GM21423 (cell line): ENCODE measurements around the gene POLE.
"Not testable (repeated sequence)": the region's sequence is repeated elsewhere in the genome, so short reads cannot be mapped to it uniquely, and the experiment has no call there.

Source experiments
- ATAC-seq: cut with Tn5 transposase; IDR thresholded peaks from one replicate; pipeline ENCODE4 v1.9.1; 2021; ENCODE audit warnings: mild to moderate bottlenecking, moderate library complexity; ENCODE audit not compliant: unreplicated experiment

Gene POLE

GRCh38 chr12:132717531-132718387 is 30.6 kb upstream of the POLE start:
- no peak for ATAC-seq

DNA sequence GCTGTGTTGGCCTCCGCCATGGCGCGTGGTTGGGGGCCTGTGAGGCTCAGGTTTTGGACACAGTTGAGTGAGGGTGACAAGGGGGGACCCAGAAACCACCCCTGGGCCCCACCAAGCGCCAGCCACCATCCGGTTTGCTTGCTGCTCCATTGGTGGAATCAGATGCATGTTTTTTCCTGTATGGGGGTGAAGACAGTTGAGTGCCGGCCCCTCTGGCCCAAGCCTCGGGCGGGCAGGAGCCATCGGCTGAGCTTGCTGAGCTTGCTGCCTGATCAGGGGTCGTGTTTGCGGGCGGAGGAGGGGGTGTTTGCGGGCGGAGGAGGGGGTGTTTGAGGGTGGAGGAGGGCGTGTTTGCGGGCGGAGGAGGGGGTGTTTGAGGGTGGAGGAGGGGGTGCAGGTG is 29.9 kb upstream of the POLE start:
- ATAC-seq: no peak

DNA sequence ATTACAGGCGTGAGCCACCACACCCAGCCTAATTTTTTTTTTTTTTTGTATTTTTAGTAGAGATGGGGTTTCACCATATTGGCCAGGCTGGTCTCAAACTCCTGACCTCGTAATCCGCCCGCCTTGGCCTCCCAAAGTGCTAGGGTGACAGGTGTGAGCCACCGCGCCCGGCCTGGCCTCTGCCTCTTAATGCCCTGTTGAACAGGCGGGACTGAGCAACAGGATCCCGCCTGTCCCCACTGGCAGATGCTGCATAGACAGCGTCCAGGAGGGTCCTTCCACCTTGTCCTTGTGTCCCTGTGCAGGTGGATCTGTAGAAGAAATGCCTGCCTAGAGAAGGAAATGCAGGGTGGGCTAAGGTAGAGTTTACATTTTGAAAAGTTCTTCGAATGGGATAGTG is 29.2 kb upstream of the POLE start:
- no peak for ATAC-seq

- ATAC-seq: no peak
Observed at GRCh38 chr12:132715874-132716273, 28.7 kb upstream of the POLE start.

- ATAC-seq: no peak
Observed at GRCh38 chr12:132713123-132713522, 26.0 kb upstream of the POLE start.

DNA sequence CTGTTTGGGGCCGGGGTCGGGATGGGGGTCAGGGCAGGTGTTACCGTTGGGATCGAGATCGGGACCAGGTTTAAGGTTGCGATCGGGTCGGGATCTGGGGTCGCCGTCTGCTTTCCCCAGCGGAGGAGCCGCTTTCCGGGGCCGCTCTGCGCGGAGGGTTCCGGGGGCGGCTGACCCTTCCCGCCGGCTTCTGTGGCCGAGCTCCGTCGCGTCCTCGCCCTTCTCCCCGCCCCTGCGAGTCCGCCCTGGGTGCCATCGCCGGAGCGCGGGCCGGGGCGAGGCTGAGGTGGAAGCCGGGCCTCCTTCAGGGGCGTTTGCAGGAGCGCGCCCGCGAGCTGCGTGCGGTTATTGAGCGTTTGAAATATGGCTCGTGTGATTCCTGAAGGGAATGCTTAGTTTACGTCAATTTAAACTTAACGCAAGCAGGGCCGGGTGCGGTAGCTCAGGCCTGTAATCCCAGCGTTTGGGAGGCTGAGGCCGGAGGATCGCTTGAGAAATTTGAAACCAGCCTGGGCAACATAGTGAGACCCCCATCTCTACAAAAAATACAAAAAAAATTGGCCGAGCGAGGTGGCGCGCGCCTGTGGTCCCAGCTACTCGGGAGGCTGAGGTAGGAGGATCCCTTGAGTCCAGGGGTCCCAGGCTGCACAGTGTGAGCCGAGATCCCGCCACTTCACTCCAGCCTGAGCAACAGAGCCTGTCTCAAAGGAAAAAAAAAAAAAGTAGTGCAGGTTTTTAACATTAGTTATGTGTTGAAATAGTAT is 24.1 kb upstream of the POLE start:
- ATAC-seq: peak; percentile 12

DNA sequence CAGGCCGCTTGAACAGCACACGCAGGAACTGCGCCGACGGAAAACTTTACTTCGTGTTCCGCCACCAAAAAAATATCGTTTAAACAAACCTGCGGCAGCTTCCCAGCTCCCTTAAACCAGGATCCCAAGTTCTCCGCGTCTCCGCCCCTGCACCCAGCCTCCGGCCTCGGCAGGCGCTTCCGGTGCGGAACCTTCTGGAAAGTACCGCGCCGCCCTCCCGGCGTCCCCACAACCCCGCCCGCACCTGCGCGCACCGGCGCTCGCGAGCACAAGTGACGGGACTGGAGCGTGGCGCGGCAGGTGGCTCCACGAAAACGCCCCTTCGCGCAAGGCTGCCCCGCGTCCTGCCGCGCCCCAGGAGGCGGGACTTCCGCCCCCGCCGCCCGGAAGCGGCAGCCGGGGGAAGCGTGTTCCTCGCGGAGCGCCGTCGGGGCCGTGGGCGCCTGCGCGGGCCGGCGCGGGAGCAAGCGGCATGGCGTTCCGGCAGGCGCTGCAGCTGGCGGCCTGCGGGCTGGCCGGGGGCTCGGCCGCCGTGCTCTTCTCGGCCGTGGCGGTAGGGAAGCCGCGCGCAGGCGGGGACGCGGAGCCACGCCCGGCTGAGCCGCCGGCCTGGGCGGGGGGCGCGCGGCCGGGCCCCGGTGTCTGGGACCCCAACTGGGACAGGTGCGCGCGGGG is 23.4 kb upstream of the POLE start, which contains the start of gene PGAM5:
PGAM5 (plus strand) TSS at position 438 of the 675 bp plus-strand sequence; CDS start at position 473, 35 bp downstream.
- ATAC-seq: peak; percentile 84

- ATAC-seq: peak; percentile 20
Observed at GRCh38 chr12:132710043-132710404, 22.9 kb upstream of the POLE start.

DNA sequence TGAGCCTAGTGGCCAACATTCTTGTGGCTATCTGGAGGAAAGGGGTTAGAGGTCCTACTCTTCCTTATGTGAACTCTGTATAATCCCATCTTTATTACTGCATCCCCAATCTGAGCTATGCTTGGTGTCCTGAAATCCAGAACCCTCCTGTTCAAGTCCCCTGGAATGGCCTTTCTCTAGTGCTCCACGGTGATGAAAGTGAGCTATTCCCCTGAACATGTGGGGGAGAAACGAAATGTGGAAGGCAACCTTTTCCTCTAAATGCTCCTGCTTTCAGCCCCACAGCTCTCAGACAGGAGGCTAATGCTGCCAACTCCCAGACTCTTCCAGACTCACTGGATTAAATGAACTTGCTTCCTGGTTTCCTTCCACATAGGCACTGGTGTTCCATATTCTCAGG is 21.0 kb upstream of the POLE start:
- ATAC-seq: no peak

GRCh38 chr12:132707241-132707640 is 20.1 kb upstream of the POLE start:
- no peak for ATAC-seq

- ATAC-seq: no peak
Observed at GRCh38 chr12:132703641-132704040, 16.5 kb upstream of the POLE start.

DNA sequence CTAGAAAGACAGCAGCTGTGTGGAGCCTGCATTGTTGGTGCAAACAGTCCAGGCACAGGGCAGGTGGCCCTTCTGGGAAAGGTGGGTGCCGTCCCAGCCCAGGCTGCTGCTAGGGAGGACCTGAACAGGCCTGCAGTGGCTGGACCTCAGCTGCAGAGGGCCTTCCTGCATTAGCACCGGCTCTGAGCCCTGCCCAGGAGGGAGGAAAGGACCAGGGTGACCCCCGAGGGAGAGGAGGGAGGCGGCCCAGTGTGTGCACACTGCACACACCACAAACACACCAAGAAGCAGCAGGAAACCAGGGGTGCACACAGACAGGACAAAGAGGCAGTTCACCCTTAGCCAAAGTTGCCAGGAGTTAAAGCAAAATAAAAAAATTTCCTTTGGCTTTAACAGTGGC is 15.5 kb upstream of the POLE start:
- ATAC-seq: no peak

GRCh38 chr12:132700212-132700822 is 13.2 kb upstream of the POLE start:
- ATAC-seq: peak; percentile 51

DNA sequence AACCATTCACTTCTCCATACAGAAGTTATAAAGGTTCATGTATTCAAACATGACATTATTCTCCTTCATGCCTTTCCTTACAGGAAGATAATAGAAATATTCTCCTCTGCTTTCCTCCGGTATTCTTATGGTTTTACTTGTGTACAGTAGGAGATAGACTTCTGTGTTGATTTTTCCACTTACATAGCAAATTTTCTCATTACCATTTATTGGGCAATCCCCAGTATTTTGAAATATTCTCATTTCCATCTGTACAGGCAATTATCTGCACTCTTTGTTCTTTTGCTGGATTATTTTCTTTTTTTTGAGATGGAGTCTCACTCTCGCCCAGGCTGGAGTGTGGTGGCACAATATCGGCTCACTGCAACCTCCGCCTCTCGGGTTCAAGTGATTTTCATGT is 11.2 kb upstream of the POLE start:
- ATAC-seq: no peak

DNA sequence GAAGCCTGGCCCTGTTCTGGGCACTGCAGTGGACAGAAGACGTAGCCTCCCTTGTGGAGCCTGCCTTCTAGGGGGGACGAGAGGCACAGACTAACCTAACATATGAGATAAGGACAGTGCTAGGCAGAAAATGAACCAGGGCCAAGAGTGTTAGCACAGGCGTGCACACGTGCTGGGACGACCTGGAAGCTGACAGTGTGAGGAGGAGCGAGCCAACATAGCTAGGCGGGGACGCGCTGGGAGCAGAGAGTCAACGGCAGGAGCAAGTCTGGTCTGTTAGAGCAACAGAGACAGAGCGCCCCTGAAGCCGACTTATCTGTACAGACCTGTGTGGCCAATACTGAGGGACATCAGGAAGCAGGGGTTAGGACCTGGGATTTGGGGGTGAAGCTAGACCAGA is 8.3 kb upstream of the POLE start:
- ATAC-seq: no peak

DNA sequence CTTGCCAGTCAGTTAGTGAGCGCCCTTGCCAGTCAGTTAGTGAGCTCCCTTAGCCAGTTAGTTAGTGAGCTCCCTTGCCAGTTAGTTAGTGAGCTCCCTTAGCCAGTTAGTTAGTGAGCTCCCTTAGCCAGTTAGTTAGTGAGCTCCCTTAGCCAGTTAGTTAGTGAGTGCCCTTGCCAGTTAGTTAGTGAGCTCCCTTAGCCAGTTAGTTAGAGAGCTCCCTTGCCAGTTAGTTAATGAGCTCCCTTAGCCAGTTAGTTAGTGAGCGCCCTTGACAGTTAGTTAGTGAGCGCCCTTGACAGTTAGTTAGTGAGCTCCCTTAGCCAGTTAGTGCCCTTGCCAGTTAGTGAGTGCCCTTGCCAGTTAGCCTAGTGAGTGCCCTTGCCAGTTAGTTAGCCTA is 7.7 kb upstream of the POLE start:
- not testable (repeated sequence) for ATAC-seq

DNA sequence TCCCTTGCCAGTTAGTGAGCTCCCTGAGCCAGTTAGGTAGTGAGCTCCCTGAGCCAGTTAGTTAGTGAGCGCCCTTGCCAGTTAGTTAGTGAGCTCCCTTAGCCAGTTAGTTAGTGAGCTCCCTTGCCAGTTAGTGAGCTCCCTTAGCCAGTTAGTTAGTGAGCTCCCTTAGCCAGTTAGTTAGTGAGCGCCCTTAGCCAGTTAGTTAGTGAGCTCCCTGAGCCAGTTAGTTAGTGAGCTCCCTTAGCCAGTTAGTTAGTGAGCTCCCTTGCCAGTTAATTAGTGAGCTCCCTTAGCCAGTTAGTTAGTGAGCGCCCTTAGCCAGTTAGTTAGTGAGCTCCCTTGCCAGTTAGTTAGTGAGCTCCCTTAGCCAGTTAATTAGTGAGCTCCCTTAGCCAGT is 4.9 kb upstream of the POLE start:
- ATAC-seq: not testable (repeated sequence)

GRCh38 chr12:132690112-132690511 is 3.0 kb upstream of the POLE start:
- no peak for ATAC-seq

DNA sequence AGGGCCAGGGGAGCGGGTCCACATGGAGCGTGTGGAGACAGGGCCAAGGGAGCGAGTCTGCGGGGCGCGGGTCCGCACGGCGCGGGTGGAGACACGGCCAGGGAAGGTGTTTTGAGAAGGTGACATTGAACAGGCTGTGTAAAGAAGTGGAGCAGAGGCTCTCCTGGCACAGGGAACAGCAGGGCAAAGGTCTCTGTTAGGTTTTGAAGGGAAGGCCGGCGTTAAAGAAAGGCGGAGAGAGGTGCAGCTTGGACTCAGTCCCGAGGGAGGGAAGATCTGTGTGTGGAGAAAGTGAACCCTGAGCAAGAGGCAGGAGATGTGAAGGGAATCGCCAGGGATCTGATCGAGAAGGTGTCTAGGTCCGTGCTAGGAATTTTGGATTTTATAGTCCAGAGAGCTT is 2.1 kb upstream of the POLE start:
- ATAC-seq: no peak

DNA sequence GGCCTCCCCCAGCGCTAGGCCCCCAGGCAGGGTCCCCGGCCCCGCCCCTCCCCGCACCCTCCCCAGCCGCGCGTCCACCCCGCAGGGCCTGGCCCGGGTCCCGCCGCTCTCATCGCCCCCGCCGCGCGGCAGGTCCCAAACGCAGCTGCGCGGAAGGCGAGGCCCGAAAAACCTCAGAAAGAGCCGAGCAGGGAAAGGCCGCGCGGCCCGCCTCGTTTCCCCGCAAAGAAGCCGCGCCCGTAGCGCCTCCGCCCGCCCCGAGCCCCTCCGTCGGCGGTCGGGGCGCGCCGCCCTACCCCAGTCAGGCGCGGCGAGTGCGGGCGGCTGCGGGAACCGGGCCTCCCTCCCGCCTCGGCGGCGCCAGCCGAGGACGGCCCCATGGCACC is 324 bp downstream of the POLE start:
- peak; percentile 38 for ATAC-seq

GRCh38 chr12:132685400-132685799 is 1.7 kb downstream of the POLE start:
- ATAC-seq: no peak
